Caco-2 (cell line): ENCODE results near the gene IPO11. TPM values are rescaled to one million over a fixed set of nuclear protein-coding genes. Genes with fewer than 3 reads are reported as not detected.
A peak's percentile ranks its signal among the peaks of the same experiment; 100 is the strongest.

Experiments
- BruUV-seq: library from RNA; stranded (reverse); fragments of 400-500 nt; replicated peaks from 2 replicates; lab custom pipeline; 2021; lab: Mats Ljungman, UMichigan
- CTCF ChIA-PET: fragments of 300-600 bp; sonication (Branson Sonifier 250); formaldehyde crosslinking; loops from one replicate; lab custom pipeline; 2022; ENCODE audit warnings: antibody characterized with exemption; lab: Charles Lee
- POLR2A ChIA-PET: fragments of 300-600 bp; sonication (Branson Sonifier 250); formaldehyde crosslinking; loops from one replicate; lab custom pipeline; 2022; ENCODE audit warnings: antibody characterized with exemption; lab: Charles Lee
- DNase-seq, 2 experiments: peaks; one replicate each; pipeline versions ENCODE4 v3.0.0 to v3.0.0-alpha.2; 2020 to 2022
- H3K27me3 ChIP-seq: replicated peaks from 2 replicates; pipeline ENCODE4 v1.6.0; 2011; ENCODE audit warnings: low read length; ENCODE audit not compliant: control insufficient read depth, insufficient read depth
- H3K36me3 ChIP-seq: 2 replicates; pipeline ENCODE4 v1.5.1; 2011; ENCODE audit warnings: low read length; ENCODE audit not compliant: control insufficient read depth, insufficient read depth
- H3K4me1 ChIP-seq: fragments of 250-450 bp; sonication (Bioruptor Pico); 2 replicates; pipeline ENCODE4 v1.5.1; 2020; ENCODE audit warnings: mild to moderate bottlenecking
- H3K4me3 ChIP-seq: 2 replicates; pipeline ENCODE4 v1.5.1; 2011; ENCODE audit warnings: low read depth, mild to moderate bottlenecking, control low read depth, low read length
- H3K9me3 ChIP-seq: fragments of 250-450 bp; sonication (Bioruptor Pico); 2 replicates; pipeline ENCODE4 v1.5.1; 2020; ENCODE audit warnings: mild to moderate bottlenecking, moderate library complexity
- H3K27ac Mint-ChIP-seq: one replicate; pipeline ENCODE4 v1.8.0; 2022; ENCODE audit warnings: mixed read lengths; ENCODE audit not compliant: unreplicated experiment
- H3K27me3 Mint-ChIP-seq: one replicate; pipeline ENCODE4 v1.8.0; 2022; ENCODE audit warnings: mixed read lengths; ENCODE audit not compliant: insufficient read depth, unreplicated experiment
- H3K36me3 Mint-ChIP-seq: one replicate; pipeline ENCODE4 v1.8.0; 2022; ENCODE audit warnings: mild to moderate bottlenecking, mixed read lengths; ENCODE audit not compliant: insufficient read depth, unreplicated experiment
- H3K4me1 Mint-ChIP-seq: one replicate; pipeline ENCODE4 v1.8.0; 2022; ENCODE audit warnings: low read depth, mixed read lengths; ENCODE audit not compliant: unreplicated experiment
- H3K4me3 Mint-ChIP-seq: one replicate; pipeline ENCODE4 v1.8.0; 2022; ENCODE audit warnings: mild to moderate bottlenecking, moderate library complexity, mixed read lengths; ENCODE audit not compliant: unreplicated experiment
- H3K9me3 Mint-ChIP-seq: one replicate; pipeline ENCODE4 v1.8.0; 2022; ENCODE audit warnings: mixed read lengths; ENCODE audit not compliant: unreplicated experiment
- CTCF ChIP-seq, 2 experiments: fragments of 200-600 bp in 1 of 2; IDR thresholded peaks; 1 replicate in 1 of 2; 2 replicates in 1 of 2; pipeline versions ENCODE4 v1.5.1 to v1.8.0; 2011 to 2022; ENCODE audit warnings: antibody characterized with exemption in 1 of 2, control low read depth in 1 of 2, inconsistent platforms in 1 of 2, low read depth in 1 of 2, low read length in 1 of 2, mild to moderate bottlenecking in 1 of 2, moderate library complexity in 1 of 2; ENCODE audit not compliant: insufficient read depth in 1 of 2, severe bottlenecking in 1 of 2, unreplicated experiment in 1 of 2
- intact Hi-C: fragments of 100-400 bp; cut with micrococcal nuclease; formaldehyde crosslinking; loops from one replicate; pipeline ENCODE4 v1.10.0; 2022; ENCODE audit not compliant: unreplicated experiment
- total RNA-seq: library from RNA; stranded (reverse); gene quantifications from 2 replicates; pipeline ENCODE4 v1.2.3, GENCODE V29; 2022

Gene IPO11
- total RNA-seq, 1 experiment from 2014 or later = 54.1 TPM

GRCh38 chr5:62627901-62628300 lies 215.3 kb downstream of the IPO11 start:
- H3K27me3 ChIP-seq = no peaks in the 10 kb centered on the region
- no peak for DNase-seq
- no peaks in the 10 kb centered on the region for H3K4me1 Mint-ChIP-seq
- H3K36me3 ChIP-seq = no peaks in the 10 kb centered on the region; the same call in 1 of the 2 replicates
- no peak overlapping the region for H3K4me3 Mint-ChIP-seq
- H3K4me1 ChIP-seq = peaks cover 6% of the 10 kb centered on the region; the same call in 1 of the 2 replicates
- H3K9me3 ChIP-seq = no peaks in the 10 kb centered on the region
- no peak for TF ChIP-seq CTCF (IDR thresholded peaks at IDR 0.05; ENCODE audit: insufficient read depth in 1 of 2, low read depth in 1 of 2, low read length in 1 of 2, severe bottlenecking in 1 of 2, unreplicated experiment in 1 of 2)
- ChIA-PET CTCF (no interaction called here), POLR2A (no interaction called here)
- H3K9me3 Mint-ChIP-seq = no peaks in the 10 kb centered on the region
- TSS peak; percentile 34 for BruUV-seq
- no peaks in the 10 kb centered on the region for H3K27me3 Mint-ChIP-seq
- intact Hi-C loops = no loop called here
- peaks cover 25% of the 10 kb centered on the region for H3K36me3 Mint-ChIP-seq
- no peak overlapping the region for H3K27ac Mint-ChIP-seq
- no peak overlapping the region for H3K4me3 ChIP-seq

GRCh38 chr5:62631909-62632580 lies 219.5 kb downstream of the IPO11 start:
- intact Hi-C loops = loop anchor here (10.0 kb wide), 1 partner anchor 167 kb away; no protein-coding TSS in a partner anchor
- Mint-ChIP-seq H3K27ac (no peak overlapping the region), H3K4me1 (no peaks in the 10 kb centered on the region), H3K4me3 (no peak overlapping the region), H3K36me3 (peaks cover 19% of the 10 kb centered on the region), H3K27me3 (no peaks in the 10 kb centered on the region), H3K9me3 (no peaks in the 10 kb centered on the region)
- Histone ChIP-seq H3K36me3 (no peaks in the 10 kb centered on the region), H3K27me3 (no peaks in the 10 kb centered on the region), H3K4me3 (no peak overlapping the region), H3K9me3 (no peaks in the 10 kb centered on the region), H3K4me1 (no peaks in the 10 kb centered on the region)
- ChIA-PET CTCF (interaction anchor here (0.6 kb wide), 1 partner anchor 212 kb away, joined by 3 read pairs; no protein-coding TSS in a partner anchor), POLR2A (no interaction called here)
- no peak for TF ChIP-seq CTCF (IDR thresholded peaks at IDR 0.05; ENCODE audit: insufficient read depth in 1 of 2, low read depth in 1 of 2, low read length in 1 of 2, severe bottlenecking in 1 of 2, unreplicated experiment in 1 of 2)
- no TSS peak for BruUV-seq
- no peak for DNase-seq

- peaks cover 16% of the 10 kb centered on the region for H3K36me3 Mint-ChIP-seq
- no peaks in the 10 kb centered on the region for H3K36me3 ChIP-seq
- H3K4me1 Mint-ChIP-seq = no peaks in the 10 kb centered on the region
- H3K27me3 Mint-ChIP-seq = no peaks in the 10 kb centered on the region
- no TSS peak for BruUV-seq
- H3K27ac Mint-ChIP-seq = no peak overlapping the region
- DNase-seq = no peak
- no peak overlapping the region for H3K4me3 Mint-ChIP-seq
- intact Hi-C loops = loop anchor here (10.0 kb wide), 1 partner anchor 168 kb away; no protein-coding TSS in a partner anchor
- no peaks in the 10 kb centered on the region for H3K9me3 ChIP-seq
- no peaks in the 10 kb centered on the region for H3K27me3 ChIP-seq
- no peaks in the 10 kb centered on the region for H3K4me1 ChIP-seq
- TF ChIP-seq CTCF (IDR thresholded peaks at IDR 0.05; ENCODE audit: insufficient read depth in 1 of 2, low read depth in 1 of 2, low read length in 1 of 2, severe bottlenecking in 1 of 2, unreplicated experiment in 1 of 2) = no peak
- no peaks in the 10 kb centered on the region for H3K9me3 Mint-ChIP-seq
- no peak overlapping the region for H3K4me3 ChIP-seq
- CTCF ChIA-PET = no interaction called here
- POLR2A ChIA-PET = interaction anchor here (0.5 kb wide), 1 partner anchor 477 kb away, joined by 4 read pairs; no protein-coding TSS in a partner anchor
Measured at GRCh38 chr5:62633243-62633642, 220.7 kb downstream of the IPO11 start.
